GM12873 (cell line): ENCODE results near the gene ANKRD11.

ENCODE experiments used
- TF ChIP-seq, protein P1 (sequence below): IDR thresholded peaks from 2 replicates; pipeline ENCODE4 v1.5.1; 2012; ENCODE audit warnings: low read depth, mild to moderate bottlenecking, moderate library complexity, low read length, control low read depth; ENCODE audit not compliant: insufficient read depth; ENCODE audit errors: missing control alignments

The ANKRD11 gene

DNA sequence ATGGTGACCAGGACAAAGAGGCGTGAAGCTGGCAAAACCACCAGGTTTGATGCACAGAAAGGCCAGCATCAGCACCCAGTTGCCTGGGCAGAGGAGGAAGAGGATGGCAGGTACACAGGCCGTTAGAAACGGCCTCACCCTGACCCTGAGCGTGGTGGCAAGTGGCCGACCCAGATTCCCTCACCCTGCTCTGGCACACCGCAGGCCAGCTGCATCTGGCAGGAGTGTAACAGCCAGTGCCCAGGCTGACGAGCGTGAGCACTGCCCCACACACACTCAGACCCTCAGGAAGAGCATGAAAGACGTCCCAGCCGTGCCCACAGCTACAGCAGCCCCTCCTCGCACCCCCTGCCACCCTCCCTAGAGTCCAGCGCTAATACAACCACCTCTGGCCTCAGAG lies 82.0 kb downstream of the ANKRD11 start:
- TF ChIP-seq, protein P1, sequence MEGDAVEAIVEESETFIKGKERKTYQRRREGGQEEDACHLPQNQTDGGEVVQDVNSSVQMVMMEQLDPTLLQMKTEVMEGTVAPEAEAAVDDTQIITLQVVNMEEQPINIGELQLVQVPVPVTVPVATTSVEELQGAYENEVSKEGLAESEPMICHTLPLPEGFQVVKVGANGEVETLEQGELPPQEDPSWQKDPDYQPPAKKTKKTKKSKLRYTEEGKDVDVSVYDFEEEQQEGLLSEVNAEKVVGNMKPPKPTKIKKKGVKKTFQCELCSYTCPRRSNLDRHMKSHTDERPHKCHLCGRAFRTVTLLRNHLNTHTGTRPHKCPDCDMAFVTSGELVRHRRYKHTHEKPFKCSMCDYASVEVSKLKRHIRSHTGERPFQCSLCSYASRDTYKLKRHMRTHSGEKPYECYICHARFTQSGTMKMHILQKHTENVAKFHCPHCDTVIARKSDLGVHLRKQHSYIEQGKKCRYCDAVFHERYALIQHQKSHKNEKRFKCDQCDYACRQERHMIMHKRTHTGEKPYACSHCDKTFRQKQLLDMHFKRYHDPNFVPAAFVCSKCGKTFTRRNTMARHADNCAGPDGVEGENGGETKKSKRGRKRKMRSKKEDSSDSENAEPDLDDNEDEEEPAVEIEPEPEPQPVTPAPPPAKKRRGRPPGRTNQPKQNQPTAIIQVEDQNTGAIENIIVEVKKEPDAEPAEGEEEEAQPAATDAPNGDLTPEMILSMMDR = no peak

- TF ChIP-seq, protein P1 = no peak
Measured at GRCh38 chr16:89407925-89408300, 82.4 kb downstream of the ANKRD11 start.

DNA sequence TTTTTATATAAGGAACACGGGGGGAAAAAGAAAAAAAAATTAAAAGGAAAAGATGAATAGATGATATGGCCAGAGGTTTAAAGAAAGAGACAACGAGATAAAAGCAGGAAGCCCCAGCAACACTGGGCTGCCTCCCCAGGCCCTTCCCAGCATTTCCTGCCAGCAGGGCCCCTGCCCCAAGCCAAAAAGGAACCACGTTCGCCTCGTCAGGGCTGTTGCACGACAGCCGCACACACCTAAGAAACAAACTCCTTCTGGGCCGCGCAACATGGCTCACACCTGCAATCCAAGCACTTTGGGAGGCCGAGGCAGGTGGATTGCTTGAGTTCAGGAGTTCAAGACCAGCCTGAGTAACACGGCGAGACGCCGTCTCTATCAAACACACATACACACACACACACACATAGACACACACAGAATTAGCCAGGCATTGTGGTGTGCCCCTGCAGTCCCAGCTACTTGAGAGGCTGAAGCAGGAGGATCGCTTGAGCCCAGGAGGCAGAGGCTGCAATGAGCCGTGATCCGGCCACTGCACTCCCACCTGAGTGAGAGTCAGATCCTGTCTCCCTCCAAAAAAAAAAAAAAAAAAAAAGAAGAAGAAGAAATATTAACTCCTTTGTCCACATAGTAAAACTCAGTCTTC lies 83.0 kb downstream of the ANKRD11 start:
- TF ChIP-seq, protein P1 = no peak

- TF ChIP-seq, protein P1 = no peak
Measured at GRCh38 chr16:89406277-89406888, 84.0 kb downstream of the ANKRD11 start.

- TF ChIP-seq, protein P1 = no peak
Measured at GRCh38 chr16:89404561-89404960, 85.8 kb downstream of the ANKRD11 start.

DNA sequence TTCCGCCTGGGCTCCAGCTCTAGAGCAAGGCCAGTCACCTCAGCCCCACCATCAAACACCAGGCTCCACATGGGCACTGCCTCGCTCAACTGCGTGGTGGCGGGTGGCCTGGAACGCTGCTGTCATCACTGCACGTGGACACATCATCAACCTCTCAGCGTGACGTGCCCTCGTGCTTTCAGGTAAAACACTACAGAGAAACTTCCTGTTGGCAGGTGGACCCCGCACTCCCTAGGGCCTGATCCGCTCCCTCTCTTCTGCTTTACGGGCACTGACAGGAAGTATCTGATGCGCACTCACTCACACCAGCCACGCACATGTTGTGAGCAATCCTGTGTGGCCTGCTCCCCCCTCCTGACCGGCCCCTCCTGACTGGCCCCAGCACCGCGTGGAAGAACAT lies 87.4 kb downstream of the ANKRD11 start:
- TF ChIP-seq, protein P1 = no peak

- TF ChIP-seq, protein P1 = no peak
Measured at GRCh38 chr16:89401641-89402445, 88.5 kb downstream of the ANKRD11 start.
